GM21576 (cell line): ENCODE results near the gene GSPT1.
A peak's percentile ranks its signal among the peaks of the same experiment; 100 is the strongest.
"Not testable (repeated sequence)": the region's sequence is repeated elsewhere in the genome, so short reads cannot be mapped to it uniquely, and the experiment has no call there.

Experiments used
- ATAC-seq: cut with Tn5 transposase; IDR thresholded peaks from one replicate; pipeline ENCODE4 v1.9.1; 2021; ENCODE audit warnings: mild to moderate bottlenecking, moderate library complexity; ENCODE audit not compliant: unreplicated experiment

Gene GSPT1

GRCh38 chr16:11862489-11862888 is 53.3 kb downstream of the GSPT1 start:
- no peak for ATAC-seq

- ATAC-seq, result no peak
Observed at GRCh38 chr16:11857161-11857560, 58.6 kb downstream of the GSPT1 start.

GRCh38 chr16:11852092-11852809 is 63.5 kb downstream of the GSPT1 start:
- no peak for ATAC-seq

- ATAC-seq, result peak; percentile 76
Observed at GRCh38 chr16:11851294-11852091, 64.3 kb downstream of the GSPT1 start, which contains the start of gene RSL1D1. RSL1D1 (minus strand) TSS chr16:11851542; CDS start chr16:11851512, 30 bp downstream.

GRCh38 chr16:11848842-11849241 is 66.9 kb downstream of the GSPT1 start:
- no peak for ATAC-seq

GRCh38 chr16:11844499-11844898 is 71.3 kb downstream of the GSPT1 start:
- ATAC-seq, result no peak

GRCh38 chr16:11843861-11844260 is 71.9 kb downstream of the GSPT1 start:
- ATAC-seq, result no peak

GRCh38 chr16:11843206-11843605 is 72.5 kb downstream of the GSPT1 start:
- no peak for ATAC-seq

GRCh38 chr16:11841026-11841425 is 74.7 kb downstream of the GSPT1 start:
- ATAC-seq, result no peak

GRCh38 chr16:11836650-11837244 is 79.0 kb downstream of the GSPT1 start:
- ATAC-seq, result no peak

- no peak for ATAC-seq
Observed at GRCh38 chr16:11835891-11836649, 79.7 kb downstream of the GSPT1 start.

- ATAC-seq, result no peak
Observed at GRCh38 chr16:11835309-11835708, 80.4 kb downstream of the GSPT1 start.

- ATAC-seq, result no peak
Observed at GRCh38 chr16:11833951-11834695, 81.6 kb downstream of the GSPT1 start.

- no peak for ATAC-seq
Observed at GRCh38 chr16:11828696-11829095, 87.1 kb downstream of the GSPT1 start.

- not testable (repeated sequence) for ATAC-seq
Observed at GRCh38 chr16:11825520-11826165, 90.1 kb downstream of the GSPT1 start.

- ATAC-seq, result no peak
Observed at GRCh38 chr16:11824362-11824761, 91.4 kb downstream of the GSPT1 start.

- not testable (repeated sequence) for ATAC-seq
Observed at GRCh38 chr16:11823645-11824044, 92.1 kb downstream of the GSPT1 start.

- no peak for ATAC-seq
Observed at GRCh38 chr16:11819798-11820197, 96.0 kb downstream of the GSPT1 start.

- not testable (repeated sequence) for ATAC-seq
Observed at GRCh38 chr16:11818970-11819369, 96.8 kb downstream of the GSPT1 start.
